OCI-LY7 (cell line): ENCODE data around the gene ZC3HAV1L. TPM values are rescaled to one million over a fixed set of nuclear protein-coding genes. Genes with fewer than 3 reads are reported as not detected.

Source experiments
- BruUV-seq: library from RNA; stranded (reverse); fragments of 400-500 nt; replicated peaks from 2 replicates; lab custom pipeline; 2021; lab: Mats Ljungman, UMichigan
- CTCF ChIA-PET: fragments of 300-600 bp; sonication (Branson Sonifier 250); formaldehyde crosslinking; loops from one replicate; lab custom pipeline; 2022; ENCODE audit warnings: antibody characterized with exemption; ENCODE audit not compliant: unreplicated experiment; lab: Charles Lee
- POLR2A ChIA-PET: fragments of 300-600 bp; sonication (Branson Sonifier 250); formaldehyde crosslinking; loops from one replicate; lab custom pipeline; 2022; ENCODE audit warnings: antibody characterized with exemption; lab: Charles Lee
- DNase-seq: peaks from one replicate; pipeline ENCODE4 v3.0.0-alpha.2; 2015; ENCODE audit warnings: low spot score
- H2AFZ ChIP-seq: fragments of 200-600 bp; sonication (generic), shearing (Covaris generic); 2 replicates; pipeline ENCODE4 v1.6.1; 2014; ENCODE audit warnings: mild to moderate bottlenecking, antibody characterized with exemption, low read length, moderate library complexity
- H3K27ac ChIP-seq: fragments of 200-600 bp; sonication (generic); 2 replicates; pipeline ENCODE4 v1.5.1; 2014; ENCODE audit warnings: mixed run types, low read depth, mild to moderate bottlenecking, moderate library complexity, low read length, inconsistent platforms; ENCODE audit not compliant: poor library complexity, severe bottlenecking
- H3K36me3 ChIP-seq: fragments of 200-600 bp; sonication (generic); 2 replicates; pipeline ENCODE4 v1.6.1; 2014; ENCODE audit warnings: mild to moderate bottlenecking, antibody characterized with exemption, low read length, moderate library complexity, mixed read lengths; ENCODE audit not compliant: insufficient read depth
- H3K4me1 ChIP-seq: fragments of 200-600 bp; sonication (generic); 2 replicates; pipeline ENCODE4 v1.5.1; 2014; ENCODE audit warnings: mild to moderate bottlenecking, low read length; ENCODE audit not compliant: insufficient read depth, poor library complexity, severe bottlenecking
- H3K4me2 ChIP-seq: fragments of 200-600 bp; sonication (generic); 2 replicates; pipeline ENCODE4 v1.6.1; 2014; ENCODE audit warnings: mild to moderate bottlenecking, low read length
- H3K4me3 ChIP-seq: fragments of 200-600 bp; sonication (generic); 2 replicates; pipeline ENCODE4 v1.5.1; 2014; ENCODE audit warnings: mild to moderate bottlenecking, low read depth, low read length; ENCODE audit not compliant: poor library complexity, severe bottlenecking
- H3K79me2 ChIP-seq: fragments of 200-600 bp; sonication (generic); 2 replicates; pipeline ENCODE4 v1.6.1; 2016; ENCODE audit warnings: low read depth, mild to moderate bottlenecking, low read length, moderate library complexity, mixed read lengths; ENCODE audit not compliant: insufficient read depth
- H3K9me2 ChIP-seq: fragments of 200-600 bp; sonication (generic); 2 replicates; pipeline ENCODE4 v1.6.1; 2016; ENCODE audit warnings: mild to moderate bottlenecking, low read length, mixed read lengths; ENCODE audit not compliant: insufficient read depth
- H3K9me3 ChIP-seq: fragments of 200-600 bp; sonication (generic); 2 replicates; pipeline ENCODE4 v1.6.1; 2014; ENCODE audit warnings: mild to moderate bottlenecking, mixed run types, low read length, mixed read lengths
- H4K20me1 ChIP-seq: fragments of 200-600 bp; sonication (generic); 2 replicates; pipeline ENCODE4 v1.6.1; 2014; ENCODE audit warnings: mild to moderate bottlenecking, antibody characterized with exemption, low read length, moderate library complexity, mixed read lengths; ENCODE audit not compliant: insufficient read depth
- EZH2phosphoT487 ChIP-seq: fragments of 200-600 bp; sonication (generic); IDR thresholded peaks from 2 replicates; pipeline ENCODE4 v1.6.1; 2018; ENCODE audit warnings: low read depth, borderline replicate concordance, mild to moderate bottlenecking, mixed run types, antibody characterized with exemption, low read length, moderate library complexity, mixed read lengths
- intact Hi-C: fragments of 100-400 bp; cut with micrococcal nuclease; formaldehyde crosslinking; loops from one replicate; pipeline ENCODE4 v1.10.0; 2022; ENCODE audit not compliant: unreplicated experiment
- total RNA-seq, 2 experiments: library from RNA; depleted of rRNA in 1 of 2; stranded (reverse); fragments of >200 nt in 1 of 2; shearing (Covaris generic) in 1 of 2; gene quantifications; 2 replicates each; pipeline ENCODE4 v1.2.3, GENCODE V29; 2014 to 2022
- TF ChIP-seq, protein P1 (sequence below): fragments of 200-600 bp; sonication (generic); conservative IDR thresholded peaks from 2 replicates; pipeline ENCODE4 v1.5.1; 2014; ENCODE audit warnings: mild to moderate bottlenecking, antibody characterized with exemption, low read length, moderate library complexity, mixed read lengths

ZC3HAV1L gene
- total RNA-seq, 2 experiments from 2014 or later, result not detected

DNA sequence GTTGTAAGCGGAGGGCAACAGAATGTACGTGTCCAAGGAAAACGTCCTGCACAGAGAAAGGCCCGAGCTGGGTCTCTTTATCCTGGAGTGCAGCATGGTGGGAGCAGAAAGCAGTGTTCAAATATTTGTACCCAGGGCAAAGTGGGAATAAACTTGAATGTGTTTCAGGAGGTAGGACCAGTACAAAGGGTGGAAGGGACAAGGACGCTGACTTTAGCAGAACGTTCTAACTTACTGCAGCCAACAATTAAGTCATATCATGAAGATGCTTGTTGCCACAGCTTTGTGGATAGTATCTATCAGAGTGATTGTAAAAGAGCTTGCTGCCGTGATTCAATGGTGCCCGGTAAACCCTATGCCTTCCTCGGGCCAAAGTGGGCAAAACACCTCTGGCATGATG is 30.5 kb upstream of the ZC3HAV1L start:
- ChIA-PET CTCF (interaction anchor here (0.7 to 1.0 kb wide), 2 partner anchors 9 to 17 kb away, joined by 3 read pairs; no protein-coding TSS in a partner anchor), POLR2A (interaction anchor here (0.6 kb wide), 1 partner anchor 172 kb away, joined by 4 read pairs; no protein-coding TSS in a partner anchor)
- BruUV-seq, result no TSS peak

DNA sequence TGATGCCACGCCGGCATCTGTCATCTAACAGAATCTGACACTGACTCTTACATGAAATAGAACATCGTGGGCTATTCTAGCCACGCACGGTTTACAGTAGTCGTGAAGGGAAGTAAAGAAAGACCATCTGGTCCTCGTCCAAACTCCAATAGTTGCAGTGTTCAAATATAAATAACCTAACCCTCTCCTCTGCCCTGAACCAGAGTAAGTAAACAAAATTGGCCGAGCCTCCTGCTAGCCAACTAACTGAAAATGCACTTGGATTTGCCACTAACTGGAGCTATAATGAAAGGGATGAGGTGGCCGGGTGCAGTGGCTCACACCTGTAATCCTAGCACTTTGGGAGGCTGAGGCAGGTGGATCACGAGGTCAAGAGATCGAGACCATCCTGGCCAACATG is 29.5 kb upstream of the ZC3HAV1L start:
- H4K20me1 ChIP-seq, result no peaks in the 10 kb centered on the region
- TF ChIP-seq, protein P1, sequence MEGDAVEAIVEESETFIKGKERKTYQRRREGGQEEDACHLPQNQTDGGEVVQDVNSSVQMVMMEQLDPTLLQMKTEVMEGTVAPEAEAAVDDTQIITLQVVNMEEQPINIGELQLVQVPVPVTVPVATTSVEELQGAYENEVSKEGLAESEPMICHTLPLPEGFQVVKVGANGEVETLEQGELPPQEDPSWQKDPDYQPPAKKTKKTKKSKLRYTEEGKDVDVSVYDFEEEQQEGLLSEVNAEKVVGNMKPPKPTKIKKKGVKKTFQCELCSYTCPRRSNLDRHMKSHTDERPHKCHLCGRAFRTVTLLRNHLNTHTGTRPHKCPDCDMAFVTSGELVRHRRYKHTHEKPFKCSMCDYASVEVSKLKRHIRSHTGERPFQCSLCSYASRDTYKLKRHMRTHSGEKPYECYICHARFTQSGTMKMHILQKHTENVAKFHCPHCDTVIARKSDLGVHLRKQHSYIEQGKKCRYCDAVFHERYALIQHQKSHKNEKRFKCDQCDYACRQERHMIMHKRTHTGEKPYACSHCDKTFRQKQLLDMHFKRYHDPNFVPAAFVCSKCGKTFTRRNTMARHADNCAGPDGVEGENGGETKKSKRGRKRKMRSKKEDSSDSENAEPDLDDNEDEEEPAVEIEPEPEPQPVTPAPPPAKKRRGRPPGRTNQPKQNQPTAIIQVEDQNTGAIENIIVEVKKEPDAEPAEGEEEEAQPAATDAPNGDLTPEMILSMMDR, result no peak
- TF ChIP-seq EZH2phosphoT487, result no peak
- intact Hi-C loops, result no loop called here
- CTCF ChIA-PET, result no interaction called here
- no peak overlapping the region for H3K27ac ChIP-seq
- POLR2A ChIA-PET, result no interaction called here
- H3K4me2 ChIP-seq, result no peak overlapping the region
- no TSS peak for BruUV-seq
- H2AFZ ChIP-seq, result no peak overlapping the region
- DNase-seq, result no peak
- H3K9me2 ChIP-seq, result no peaks in the 10 kb centered on the region
- no peaks in the 10 kb centered on the region for H3K79me2 ChIP-seq
- H3K4me3 ChIP-seq, result no peak overlapping the region
- H3K4me1 ChIP-seq, result no peaks in the 10 kb centered on the region
- H3K9me3 ChIP-seq, result no peaks in the 10 kb centered on the region
- H3K36me3 ChIP-seq, result peaks cover 93% of the 10 kb centered on the region

More for the DNA sequence above, 30.5 kb upstream of the ZC3HAV1L start:
- Histone ChIP-seq H3K79me2 (no peaks in the 10 kb centered on the region), H3K9me3 (no peaks in the 10 kb centered on the region), H2AFZ (no peak overlapping the region), H4K20me1 (no peaks in the 10 kb centered on the region), H3K36me3 (peaks cover 92% of the 10 kb centered on the region), H3K9me2 (no peaks in the 10 kb centered on the region), H3K27ac (no peak overlapping the region), H3K4me3 (no peak overlapping the region), H3K4me1 (no peaks in the 10 kb centered on the region), H3K4me2 (no peak overlapping the region)
- intact Hi-C loops, result no loop called here
- no peak for TF ChIP-seq EZH2phosphoT487
- TF ChIP-seq, protein P1, result no peak
- DNase-seq, result no peak

DNA sequence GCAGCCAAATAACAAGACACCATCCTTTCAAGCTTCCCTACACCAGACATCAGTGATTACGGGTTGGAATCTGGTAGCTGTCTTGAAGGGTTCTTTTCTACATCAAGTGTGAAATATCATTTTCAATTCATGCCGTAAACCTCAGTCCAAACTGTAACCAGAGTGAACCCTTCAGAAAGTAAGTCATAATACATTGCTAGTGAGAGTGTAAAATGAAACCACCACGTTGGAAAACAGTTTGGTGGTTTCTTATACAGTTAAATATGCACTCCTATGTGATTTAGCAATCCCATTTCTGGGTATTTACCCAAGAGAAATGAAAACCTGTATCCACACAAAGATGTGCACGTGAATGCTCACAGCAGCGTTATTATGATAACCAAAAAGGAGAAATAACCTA is 25.6 kb upstream of the ZC3HAV1L start:
- POLR2A ChIA-PET, result no interaction called here
- BruUV-seq, result no TSS peak
- no peak for TF ChIP-seq EZH2phosphoT487
- TF ChIP-seq, protein P1, result no peak

More for the DNA sequence above, 25.6 kb upstream of the ZC3HAV1L start:
- Histone ChIP-seq H3K27ac (no peak overlapping the region), H3K79me2 (no peaks in the 10 kb centered on the region), H3K4me1 (no peaks in the 10 kb centered on the region), H3K9me3 (no peaks in the 10 kb centered on the region), H2AFZ (no peak overlapping the region), H3K9me2 (no peaks in the 10 kb centered on the region), H4K20me1 (no peaks in the 10 kb centered on the region), H3K4me2 (no peak overlapping the region), H3K4me3 (no peak overlapping the region), H3K36me3 (peaks cover 93% of the 10 kb centered on the region)
- DNase-seq, result no peak
- intact Hi-C loops, result no loop called here
- CTCF ChIA-PET, result no interaction called here
